Right lobe of liver (tissue), 4 donors: ENCODE results near the gene STXBP6.

ENCODE experiments used
- POLR2A ChIP-seq: fragments of 450-650 bp; IDR thresholded peaks from one replicate; pipeline ENCODE4 v1.6.1; 2017; ENCODE audit warnings: antibody characterized with exemption, mild to moderate bottlenecking
- TF ChIP-seq, protein P1 (sequence below), 4 donors: fragments of 200-600 bp in 3 of 4; fragments of 450-650 bp in 1 of 4; IDR thresholded peaks; one replicate each; pipeline versions ENCODE4 v1.5.1 to v1.8.0; 2016 to 2022; ENCODE audit warnings: antibody characterized with exemption in 4 of 4, mild to moderate bottlenecking in 2 of 4
- donor health status: DM: no; HTN: no; CAD: no.
- donor health status: DM: no; HTN: no; CAD: no.
- donor health status: DM: no; HTN: yes; CAD: no.

GRCh38 chr14:24990050-24990449 is 59.9 kb downstream of the STXBP6 start:
- no peak for TF ChIP-seq POLR2A
- TF ChIP-seq, protein P1, sequence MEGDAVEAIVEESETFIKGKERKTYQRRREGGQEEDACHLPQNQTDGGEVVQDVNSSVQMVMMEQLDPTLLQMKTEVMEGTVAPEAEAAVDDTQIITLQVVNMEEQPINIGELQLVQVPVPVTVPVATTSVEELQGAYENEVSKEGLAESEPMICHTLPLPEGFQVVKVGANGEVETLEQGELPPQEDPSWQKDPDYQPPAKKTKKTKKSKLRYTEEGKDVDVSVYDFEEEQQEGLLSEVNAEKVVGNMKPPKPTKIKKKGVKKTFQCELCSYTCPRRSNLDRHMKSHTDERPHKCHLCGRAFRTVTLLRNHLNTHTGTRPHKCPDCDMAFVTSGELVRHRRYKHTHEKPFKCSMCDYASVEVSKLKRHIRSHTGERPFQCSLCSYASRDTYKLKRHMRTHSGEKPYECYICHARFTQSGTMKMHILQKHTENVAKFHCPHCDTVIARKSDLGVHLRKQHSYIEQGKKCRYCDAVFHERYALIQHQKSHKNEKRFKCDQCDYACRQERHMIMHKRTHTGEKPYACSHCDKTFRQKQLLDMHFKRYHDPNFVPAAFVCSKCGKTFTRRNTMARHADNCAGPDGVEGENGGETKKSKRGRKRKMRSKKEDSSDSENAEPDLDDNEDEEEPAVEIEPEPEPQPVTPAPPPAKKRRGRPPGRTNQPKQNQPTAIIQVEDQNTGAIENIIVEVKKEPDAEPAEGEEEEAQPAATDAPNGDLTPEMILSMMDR (IDR thresholded peaks at IDR 0.05) = no peak
